T1000 (cell line): ENCODE data around the gene PHB1.

Source experiments
- DNase-seq: peaks from one replicate; lab custom pipeline; 2025; ENCODE audit warnings: mixed read lengths; lab: John Stamatoyannopoulos, UW

Gene PHB1

GRCh38 chr17:49404906-49405305 is 9.8 kb downstream of the PHB1 start:
- DNase-seq = no peak

- DNase-seq = no peak
Observed at GRCh38 chr17:49404361-49404760, 10.3 kb downstream of the PHB1 start.

- DNase-seq = no peak
Observed at GRCh38 chr17:49403514-49404289, 11.0 kb downstream of the PHB1 start.

GRCh38 chr17:49402706-49403105 is 12.0 kb downstream of the PHB1 start:
- no peak for DNase-seq

DNA sequence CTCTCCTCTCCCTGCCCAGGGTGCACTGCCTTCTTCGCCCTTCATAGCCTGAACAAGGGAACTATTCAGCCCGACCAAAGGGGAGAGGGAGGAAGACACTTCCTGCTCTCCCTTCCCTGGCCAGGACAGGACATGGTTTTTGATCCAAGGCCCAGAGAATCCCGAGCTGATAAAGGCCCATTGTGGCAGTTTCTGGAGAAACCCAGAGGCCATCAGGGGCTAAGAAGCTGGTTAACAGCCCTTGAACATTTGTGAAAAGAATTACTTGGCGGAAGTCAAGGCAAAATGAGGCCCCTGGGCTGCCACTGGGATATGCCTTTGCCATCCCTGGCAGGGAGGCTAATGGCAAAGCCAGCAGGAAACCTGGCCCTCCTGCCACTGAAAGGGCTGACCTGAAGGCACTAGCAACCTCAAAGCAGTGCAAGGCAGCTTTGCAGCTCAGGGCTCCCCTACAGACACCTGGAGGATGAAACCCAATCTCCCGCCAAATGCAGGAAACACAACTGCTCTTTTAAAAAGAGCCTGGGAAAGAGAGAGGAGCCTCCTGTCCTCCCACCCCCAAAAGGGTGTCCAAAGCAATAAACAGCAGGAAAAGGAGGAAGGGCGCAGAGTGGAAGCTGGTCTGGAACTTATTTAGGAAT is 12.6 kb downstream of the PHB1 start:
- no peak for DNase-seq

- no peak for DNase-seq
Observed at GRCh38 chr17:49399995-49400394, 14.7 kb downstream of the PHB1 start.

DNA sequence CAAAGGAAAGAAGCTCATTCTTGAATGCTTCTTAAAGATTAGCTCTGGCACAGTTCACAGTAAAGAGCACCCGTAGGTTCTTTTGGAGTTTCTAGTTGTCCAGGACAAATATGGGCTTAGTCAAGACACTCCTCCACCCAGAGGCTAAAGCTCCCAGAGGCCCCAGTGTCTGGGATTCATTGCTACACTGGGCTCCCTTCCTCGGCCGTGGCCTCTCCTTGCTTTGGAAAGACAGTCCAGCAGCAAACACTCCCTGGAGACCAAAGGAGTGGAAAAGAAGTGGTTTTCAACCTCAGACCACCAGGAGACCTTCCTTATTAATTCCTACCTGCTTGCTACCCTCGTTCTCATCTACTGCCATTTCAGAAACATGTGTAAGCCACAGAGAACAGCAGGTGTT is 17.1 kb downstream of the PHB1 start:
- no peak for DNase-seq

- DNase-seq = no peak
Observed at GRCh38 chr17:49393491-49394255, 21.0 kb downstream of the PHB1 start.

DNA sequence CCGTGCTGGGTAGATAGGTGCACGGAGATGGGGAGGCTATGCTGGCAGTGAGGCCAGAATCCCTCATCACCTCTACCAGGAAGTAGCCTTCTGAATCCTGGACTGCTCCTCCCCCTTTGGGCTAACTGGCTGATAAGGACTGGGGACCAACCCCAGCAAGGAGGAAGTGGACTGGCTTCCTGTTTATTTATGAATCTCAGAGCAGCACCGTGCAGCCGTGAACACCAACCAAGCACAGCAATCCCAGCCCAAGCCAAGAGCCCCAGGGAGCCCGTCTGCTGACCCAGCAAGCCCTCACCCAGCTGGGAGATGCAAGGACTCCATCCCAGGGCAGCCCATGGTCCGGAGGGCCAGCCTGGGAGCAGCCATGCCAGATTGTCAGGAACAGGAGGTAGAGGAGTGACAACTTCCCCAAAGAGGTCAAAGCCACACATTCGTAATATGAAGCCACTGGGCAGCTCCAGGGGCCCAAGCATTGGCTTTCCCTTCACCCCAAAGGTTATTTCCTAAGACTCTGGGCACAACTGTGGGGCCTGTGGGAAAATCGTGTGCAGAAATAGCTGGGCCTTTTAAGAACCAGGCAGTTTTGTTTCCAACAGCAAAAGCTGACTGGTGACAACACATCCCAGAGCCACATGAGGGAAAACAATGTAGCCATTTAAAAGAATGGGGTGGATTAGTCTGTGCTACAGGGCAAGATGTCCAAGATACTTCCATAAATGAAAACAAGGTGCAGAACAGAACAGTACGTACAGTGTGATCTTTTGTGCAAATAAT is 23.9 kb downstream of the PHB1 start:
- no peak for DNase-seq

DNA sequence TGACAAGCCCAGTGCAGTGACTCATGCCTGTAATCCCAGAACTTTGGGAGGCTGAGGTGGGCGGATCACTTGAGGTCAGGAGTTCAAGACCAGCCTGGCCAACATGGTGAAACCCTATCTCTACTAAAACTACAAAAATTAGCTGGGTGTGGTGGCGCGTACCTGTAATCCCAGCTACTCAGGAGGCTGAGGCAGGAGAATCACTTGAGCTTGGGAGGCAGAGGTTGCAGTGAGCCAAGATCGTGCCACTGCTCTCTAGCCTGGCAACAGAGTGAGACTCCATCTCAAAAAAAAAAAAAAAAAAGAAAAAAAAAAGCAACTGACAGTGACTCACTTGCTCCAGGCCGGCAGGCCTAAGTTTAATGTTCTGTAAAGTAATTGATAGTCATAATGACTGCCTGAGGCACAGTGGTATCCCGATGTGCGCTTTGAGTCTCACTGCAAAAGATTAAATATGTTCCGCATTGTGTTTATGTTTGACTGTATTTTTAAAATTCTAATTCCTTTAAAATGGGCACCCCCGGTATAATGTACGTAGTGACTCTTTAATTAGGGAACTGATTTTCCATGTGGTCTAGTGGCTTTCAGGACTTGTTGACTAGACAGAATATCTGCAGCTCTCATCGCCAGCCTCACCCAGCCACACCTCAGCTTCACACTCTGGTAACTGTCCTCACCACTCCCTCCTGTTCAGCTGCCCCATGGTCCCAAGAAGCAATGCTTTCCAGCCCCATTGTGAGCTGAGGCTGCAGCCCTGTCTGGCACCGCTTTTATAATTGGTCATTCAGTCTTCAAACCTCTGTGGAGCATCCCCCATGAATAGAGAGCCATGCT is 25.0 kb downstream of the PHB1 start:
- peak; percentile 45 for DNase-seq

DNA sequence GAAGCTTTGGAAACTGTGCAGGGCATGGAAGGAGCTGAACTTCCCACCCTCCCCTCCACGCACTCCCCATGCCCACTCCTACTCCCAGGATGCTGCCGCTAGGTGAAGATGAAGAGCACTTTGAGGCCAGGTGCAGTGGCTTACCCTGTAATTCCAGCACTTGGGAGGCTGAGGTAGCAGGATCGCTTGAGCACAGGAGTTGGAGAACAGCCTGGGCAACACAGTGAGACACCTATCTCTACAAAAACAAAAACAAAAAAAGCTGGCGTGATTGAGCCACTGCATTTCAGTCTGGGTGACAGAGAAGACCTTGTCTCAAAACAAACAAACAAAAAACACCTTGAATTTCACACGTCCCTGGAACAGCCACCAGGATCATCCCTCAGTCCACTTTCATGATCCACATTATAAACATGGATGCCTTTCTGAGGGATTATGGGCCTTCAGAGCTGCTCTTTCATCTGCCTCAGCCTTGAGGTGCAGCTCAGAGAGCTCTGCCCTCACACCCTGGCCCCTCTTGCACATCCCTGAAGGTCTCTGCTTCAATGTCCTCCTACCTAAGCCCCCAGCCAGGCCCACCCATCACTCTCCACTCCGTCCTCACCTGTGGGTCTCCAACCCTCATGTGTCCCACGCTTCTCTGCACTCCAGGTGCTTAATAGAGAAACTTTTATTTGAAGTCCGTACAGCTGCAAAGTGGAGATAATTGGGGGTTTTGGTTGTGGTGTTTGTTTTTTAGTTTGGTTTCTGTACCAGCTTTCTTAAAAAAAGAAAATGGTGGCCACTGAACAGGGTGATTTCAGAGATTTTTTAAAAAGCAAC is 25.8 kb downstream of the PHB1 start:
- no peak for DNase-seq

DNA sequence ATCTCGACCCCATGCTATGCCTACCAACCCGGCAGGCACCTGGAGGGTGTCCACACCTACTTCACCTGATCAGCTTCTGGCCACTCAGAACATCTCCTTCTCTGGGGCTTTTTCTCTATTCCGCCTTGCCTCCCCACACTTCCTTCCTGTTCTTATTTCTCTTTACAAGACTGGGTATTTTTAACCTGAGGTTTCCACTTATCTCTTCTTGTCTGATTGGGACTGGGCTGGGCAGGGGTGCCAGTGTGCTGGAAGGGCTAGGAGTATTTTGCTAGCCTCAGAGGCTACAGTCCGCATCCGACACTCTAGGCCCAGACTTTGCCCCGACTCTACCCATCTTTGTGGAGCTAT is 26.4 kb downstream of the PHB1 start:
- no peak for DNase-seq

DNA sequence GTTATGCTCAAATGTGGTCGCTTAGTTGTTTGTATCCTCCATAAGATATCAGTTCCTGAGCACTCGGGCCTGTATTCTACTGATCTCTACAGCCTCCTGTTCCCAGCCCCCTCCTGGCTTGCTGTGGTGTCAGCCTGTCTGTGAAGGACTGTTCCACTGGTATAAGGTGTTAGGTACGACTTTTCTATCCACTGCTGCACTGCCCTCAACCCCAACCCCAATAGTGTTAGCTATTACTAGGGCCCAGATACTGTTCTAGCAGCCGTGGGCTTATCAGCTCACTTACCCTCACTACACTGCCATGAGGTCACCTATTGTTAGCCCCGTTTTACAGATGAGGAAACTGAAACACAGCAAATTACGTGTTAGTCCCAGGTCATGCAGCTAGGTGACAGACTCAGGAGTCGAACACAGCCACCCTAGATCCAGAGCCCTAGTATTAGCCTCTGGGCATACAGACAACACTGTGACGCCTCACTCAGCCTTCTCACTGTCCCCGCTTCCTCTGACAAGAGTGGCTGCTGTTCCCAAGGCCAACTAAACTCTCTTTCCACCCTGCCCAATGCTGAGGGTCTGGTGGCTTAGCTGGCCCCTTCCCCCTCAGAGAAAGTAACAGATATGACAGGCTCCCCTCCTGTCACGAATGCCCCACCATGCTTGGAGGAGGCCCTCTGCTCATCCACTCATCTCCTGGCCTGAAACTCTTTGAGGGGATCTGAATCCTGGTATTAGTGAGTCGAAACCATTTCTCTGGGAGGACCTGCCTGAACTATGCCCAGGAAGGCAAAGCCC is 27.0 kb downstream of the PHB1 start:
- no peak for DNase-seq

DNA sequence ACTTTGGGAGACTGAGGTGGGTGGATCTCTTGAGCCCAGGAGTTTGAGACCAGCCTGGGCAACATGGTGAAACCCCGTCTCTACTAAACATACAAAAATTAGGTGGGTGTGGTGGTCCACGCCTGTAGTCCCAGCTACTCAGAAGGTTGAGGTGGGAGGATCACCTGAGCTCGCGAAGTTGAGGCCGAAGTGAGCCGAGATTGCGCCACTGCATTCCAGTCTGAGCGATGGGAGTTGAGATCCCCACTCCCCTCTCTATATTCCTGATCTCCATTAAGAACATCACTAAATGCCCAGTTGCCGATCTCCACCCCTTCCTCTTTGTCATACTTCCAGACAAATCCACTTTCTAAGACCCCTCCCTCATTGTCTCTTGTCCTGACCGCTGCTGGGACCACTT is 28.3 kb downstream of the PHB1 start:
- no peak for DNase-seq

DNA sequence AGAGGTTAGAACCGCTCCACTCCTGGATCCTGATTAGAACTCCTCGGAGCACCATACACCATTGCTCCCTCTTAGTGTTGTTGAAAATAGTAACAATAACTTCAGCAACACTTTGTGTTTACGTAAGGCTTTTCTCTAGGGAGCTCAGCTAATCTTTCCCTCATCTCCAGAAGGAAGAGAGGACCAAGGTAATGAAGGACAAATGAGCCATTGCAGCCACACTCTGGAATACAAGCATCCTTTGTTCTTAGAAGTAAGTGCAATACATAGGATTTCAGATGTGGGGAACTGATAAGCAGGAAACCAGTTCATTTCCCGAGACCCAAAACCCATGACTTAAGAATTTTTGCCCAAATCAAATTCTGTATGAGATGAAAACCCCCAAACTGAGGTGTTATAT is 29.7 kb downstream of the PHB1 start:
- DNase-seq = no peak

DNA sequence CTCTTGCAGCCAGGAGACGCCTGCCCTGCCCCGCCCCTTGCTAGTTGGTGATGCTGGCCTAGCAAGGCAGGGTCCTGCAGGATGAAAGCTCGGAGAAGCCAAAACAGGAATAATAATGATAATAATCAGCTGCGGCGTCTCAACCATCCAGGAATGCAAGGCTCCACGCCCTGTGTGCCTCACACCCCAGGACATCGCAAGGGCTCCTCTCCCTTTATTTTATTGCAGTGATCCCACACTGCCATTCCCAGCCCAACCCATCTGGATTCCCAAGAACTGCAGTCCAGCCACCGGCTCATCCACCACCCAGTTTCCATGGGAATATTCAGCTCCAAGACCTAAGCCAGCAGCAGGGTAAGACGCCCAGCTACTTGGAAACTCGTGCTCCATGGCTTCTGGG is 31.6 kb downstream of the PHB1 start:
- no peak for DNase-seq

- DNase-seq = no peak
Observed at GRCh38 chr17:49382556-49382955, 32.1 kb downstream of the PHB1 start.

- DNase-seq = no peak
Observed at GRCh38 chr17:49381793-49382192, 32.9 kb downstream of the PHB1 start.

DNA sequence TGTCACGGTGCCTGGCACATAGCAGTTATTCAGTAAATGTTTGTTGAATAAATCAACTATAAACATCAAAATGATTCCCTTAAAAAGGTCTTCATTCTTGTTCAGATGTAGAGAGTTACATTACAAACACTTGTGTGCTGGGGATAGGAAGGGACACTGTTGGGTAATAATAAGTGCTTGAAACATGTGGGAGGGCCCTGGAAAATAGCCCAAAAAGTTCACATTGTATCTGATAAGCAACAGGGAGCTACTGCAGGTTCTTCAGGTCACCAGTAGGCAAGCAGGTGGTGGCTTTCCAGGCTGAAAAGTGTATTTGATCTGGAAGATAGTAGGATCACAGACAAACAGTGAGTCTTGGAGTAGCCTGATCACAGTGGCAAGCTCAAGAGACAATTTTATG is 33.6 kb downstream of the PHB1 start:
- DNase-seq = no peak

DNA sequence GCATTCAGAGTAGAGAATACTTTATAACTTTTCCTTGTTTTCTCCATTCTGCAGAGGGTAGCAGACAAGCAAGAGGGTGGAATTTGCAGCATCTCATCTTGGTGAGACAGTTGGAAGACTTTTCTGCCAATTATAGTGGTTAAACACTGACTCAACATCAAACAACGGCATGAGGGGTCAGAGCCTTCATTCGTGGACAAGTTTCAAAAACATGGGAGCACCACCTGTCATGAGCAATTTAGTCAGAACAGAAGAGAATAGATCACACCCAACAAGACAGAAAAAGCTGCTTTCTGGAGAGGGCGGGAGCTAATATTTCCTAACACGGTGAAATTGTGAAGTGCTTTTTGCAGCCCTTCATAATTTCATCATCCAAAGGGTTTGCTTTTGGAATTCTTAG is 34.8 kb downstream of the PHB1 start:
- DNase-seq = no peak
